HG03571 (cell line): ENCODE results near the gene C9orf85.
"Not testable (repeated sequence)": the region's sequence is repeated elsewhere in the genome, so short reads cannot be mapped to it uniquely, and the experiment has no call there.

Source experiments
- ATAC-seq: cut with Tn5 transposase; IDR thresholded peaks from one replicate; pipeline ENCODE4 v1.9.1; 2021; ENCODE audit not compliant: unreplicated experiment

The C9orf85 gene, protein sequence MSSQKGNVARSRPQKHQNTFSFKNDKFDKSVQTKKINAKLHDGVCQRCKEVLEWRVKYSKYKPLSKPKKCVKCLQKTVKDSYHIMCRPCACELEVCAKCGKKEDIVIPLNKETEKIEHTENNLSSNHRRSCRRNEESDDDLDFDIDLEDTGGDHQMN

DNA sequence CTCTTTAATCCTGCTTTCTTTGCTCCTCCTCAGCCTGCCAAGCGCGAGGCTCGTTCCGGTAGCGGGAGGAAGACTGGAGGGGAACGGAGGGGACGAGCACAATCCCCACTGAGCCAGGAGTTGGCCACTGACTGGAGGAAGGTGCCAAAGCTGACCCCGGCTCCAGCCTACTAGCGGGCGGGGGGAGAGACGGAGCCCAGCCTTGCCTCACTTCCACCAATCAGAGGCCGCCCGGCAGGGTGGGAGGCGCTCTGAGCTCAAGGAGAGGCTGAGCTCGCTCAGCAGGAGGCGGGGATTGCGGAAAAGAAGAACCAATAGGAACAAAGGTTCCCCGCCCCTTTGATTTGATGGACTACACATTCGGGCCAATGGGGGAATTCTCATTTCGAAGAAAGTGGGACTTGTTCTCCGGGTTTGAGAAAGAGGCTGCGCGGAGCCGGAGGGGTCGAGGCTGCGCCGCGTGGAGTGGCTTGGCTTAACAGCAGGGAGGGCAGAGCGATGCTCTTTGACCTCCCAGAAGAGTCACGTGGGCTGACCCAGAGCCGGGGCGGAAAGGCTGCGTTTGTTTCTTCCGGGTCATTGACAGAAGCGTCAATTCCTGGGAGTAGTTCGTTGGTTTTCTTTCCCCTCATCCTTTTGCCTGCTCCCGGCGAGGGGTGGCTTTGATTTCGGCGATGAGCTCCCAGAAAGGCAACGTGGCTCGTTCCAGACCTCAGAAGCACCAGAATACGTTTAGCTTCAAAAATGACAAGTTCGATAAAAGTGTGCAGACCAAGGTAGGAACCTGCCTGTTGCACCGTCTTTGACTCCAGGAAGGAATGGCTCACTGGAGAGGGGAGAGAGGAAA, at the start of gene C9orf85, which contains the start of gene ABHD17B:
Gene C9orf85, plus strand, starts transcription at position 579 of the 847 bp plus-strand sequence. Its CDS starts 96 bp downstream, at position 675.
Gene ABHD17B, minus strand, starts transcription at position 133 of the 847 bp plus-strand sequence. CDS start 36,113 bp downstream, outside the sequence.
- ATAC-seq, result peak; percentile 94

DNA sequence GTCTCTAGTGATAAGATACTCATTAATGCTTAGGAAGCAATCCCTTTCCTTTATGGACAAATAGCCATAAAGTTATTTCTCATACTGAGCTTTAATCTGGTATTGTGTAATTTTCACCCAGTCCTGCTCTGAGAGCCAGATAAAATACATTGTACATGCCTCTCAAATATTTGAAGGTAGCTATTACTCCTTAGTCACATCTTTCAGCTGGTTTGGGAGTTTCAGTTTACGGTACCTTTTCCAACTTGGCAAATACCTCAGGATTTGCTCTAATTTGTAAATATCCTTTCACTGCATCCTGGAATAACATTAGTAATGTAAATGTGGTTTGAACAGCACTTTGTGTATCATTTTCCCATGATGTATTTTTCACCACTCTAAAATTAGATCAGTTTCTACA, 47.8 kb upstream of the C9orf85 start:
- ATAC-seq, result no peak

- ATAC-seq, result no peak
These were observed 36.1 kb upstream of the C9orf85 start for GRCh38 chr9:71875345-71875744.

DNA sequence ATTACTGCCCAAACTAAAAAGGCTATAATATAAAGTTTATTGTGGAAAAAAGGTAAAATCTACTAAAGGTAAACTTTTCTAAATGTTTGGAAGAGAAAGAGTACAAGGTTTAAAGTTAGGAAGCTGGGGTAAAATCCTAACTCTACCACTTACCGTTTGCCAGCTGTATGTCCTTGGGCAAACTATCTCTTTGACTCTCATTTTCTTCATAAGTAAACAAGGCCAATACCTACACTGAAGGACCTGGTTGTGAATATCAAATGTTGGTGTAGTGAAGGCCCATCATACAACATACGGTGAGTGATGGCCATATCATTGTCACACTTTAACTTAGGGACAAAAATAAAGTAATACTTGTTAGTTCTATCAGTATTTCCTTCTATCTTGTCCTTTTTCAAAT, 35.3 kb upstream of the C9orf85 start:
- ATAC-seq, result no peak

DNA sequence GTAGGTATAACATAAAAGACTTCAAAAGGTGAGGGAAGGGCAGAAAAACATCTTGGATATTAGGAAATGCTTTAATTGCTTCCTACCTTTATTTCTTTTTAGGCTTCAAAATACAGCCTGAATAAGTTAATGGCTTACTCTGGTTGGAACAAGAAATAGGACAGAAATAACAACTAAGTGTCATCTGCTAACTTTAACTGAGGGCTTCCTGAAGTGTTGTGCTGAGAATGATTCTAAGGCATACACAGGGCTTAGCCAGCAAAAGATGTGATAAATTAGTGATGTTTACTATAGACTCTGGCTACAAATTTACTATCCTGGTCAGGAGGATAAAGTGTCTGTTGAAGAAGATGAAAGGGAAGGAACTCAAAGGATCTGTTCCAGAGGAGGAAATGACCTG, 34.6 kb upstream of the C9orf85 start:
- no peak for ATAC-seq

GRCh38 chr9:71878327-71879274, 32.8 kb upstream of the C9orf85 start:
- ATAC-seq, result no peak

DNA sequence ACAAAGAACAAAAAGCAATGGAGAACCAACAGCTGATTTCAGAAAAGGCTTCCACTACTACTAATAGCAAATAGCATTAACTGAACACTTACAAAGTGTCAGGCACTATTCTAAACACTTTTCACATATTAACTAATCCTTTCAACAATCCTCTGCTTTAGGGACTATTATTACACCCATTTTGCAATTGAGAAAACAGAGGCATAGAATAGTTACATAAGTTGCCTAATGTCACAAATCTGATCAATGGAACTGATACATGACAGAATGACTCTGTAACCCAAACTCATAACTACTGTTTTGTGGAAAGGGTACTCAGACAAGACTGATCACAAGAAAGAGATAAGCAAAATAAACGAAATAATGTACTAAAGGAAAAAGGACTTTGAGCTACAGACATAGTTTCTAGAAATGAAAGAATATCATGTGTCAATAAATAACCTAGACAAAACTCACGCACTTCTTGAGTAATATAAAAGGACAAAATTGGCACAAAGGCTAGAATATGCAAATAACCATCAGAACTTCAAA, 31.7 kb upstream of the C9orf85 start:
- ATAC-seq, result no peak

DNA sequence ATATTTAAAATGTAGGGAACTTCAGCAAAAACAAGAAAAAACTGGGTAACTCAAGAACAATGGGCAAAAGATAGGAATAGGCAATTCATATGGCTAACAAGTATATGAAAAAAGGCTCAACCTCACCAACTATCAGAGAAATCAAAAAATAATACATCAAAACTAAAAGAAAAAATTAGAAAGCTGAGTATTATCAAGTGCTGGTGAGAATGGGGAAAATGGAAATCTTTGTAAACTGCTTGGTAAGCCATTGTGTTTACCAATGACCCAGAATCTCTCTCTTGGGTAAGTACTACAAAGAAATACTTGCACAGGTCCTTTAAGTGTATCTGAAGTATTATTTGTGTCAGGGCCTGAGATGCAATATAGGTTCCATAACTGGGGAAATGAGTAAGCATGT, 27.4 kb upstream of the C9orf85 start:
- no peak for ATAC-seq

DNA sequence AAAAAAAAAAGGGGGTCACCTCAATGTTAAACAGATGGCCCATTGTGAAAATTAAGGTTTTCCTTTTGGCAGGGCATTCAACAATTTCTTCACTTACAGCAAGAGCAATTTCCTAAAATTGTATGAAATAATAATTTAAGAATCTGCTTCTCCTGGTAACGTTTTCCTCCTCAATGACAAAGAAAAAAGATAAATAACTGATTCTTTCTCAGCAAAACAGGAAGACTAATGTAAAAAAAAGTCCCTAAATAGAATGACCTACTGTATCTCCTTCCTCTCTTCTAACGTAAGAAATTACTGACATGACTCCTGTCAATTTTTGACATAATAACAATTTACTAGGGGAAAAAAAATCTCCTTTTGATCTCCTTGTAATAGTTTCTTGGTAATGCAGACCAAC, 26.0 kb upstream of the C9orf85 start:
- no peak for ATAC-seq

DNA sequence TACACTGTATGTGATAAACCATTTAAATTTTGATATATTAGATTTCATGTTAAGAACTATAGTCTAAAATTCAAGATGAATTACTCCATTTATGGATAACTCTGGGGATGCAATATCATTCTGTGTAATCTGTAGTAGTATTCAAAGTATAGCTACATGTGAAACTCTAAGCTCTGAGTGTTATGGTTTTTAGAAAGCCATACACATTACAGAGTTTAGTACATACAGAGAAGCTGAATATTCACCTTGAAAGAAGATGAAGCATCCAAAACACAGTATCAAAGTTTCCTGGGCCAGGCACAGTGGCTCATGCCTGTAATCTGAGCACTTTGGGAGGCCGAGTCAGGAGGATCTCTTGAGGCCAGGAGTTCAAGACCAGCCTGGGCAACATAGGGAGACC, 25.4 kb upstream of the C9orf85 start:
- no peak for ATAC-seq

GRCh38 chr9:71886541-71886940, 24.9 kb upstream of the C9orf85 start:
- no peak for ATAC-seq

DNA sequence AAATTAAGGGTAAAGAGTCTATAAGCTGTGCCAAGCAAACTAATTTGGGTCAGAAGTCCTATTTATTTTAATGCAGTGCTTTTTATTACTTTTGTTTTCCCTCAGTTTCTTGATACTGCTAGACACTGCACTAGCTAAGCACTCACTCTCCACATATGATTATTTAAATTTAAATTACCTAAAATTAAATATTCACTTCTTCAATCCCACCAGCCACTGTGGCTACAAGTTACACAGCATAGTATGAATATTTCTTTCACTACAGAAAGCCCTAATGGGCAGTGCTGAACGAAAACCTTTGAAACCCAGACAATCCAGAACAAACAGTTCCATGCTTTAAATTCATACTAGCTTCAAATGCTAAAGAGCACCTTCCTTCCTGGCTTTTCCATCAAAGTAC, 24.1 kb upstream of the C9orf85 start:
- no peak for ATAC-seq

- ATAC-seq, result no peak
These were observed 21.3 kb upstream of the C9orf85 start for GRCh38 chr9:71890042-71890679.

DNA sequence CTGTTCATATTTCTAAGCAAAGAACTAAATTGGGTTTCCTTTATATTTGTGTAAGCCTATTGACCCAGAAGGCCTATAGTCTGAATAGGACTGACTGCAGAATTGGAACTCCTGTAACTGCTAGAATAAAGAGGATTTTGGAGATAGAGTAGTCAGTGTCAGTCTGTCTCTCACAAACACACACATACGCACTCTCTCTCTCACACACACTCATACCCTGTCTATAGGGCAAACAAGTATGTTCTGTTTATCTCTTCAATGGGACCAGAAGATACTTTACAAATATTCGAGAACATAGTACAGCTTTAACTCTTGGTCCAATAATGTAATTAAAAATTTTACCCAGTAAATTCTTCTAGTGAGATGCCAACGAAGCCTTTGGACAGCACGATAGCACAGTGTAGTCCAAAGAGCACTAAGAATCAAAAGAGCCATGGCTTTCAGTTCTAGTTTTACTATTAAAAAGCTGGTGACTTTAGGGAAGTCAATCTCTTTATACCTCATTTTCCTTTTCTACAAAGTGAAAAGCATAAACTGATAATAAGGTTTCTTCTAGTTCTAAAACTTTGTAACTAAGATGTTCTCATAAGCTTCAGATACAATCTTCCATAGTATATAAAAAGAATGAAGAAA, 19.8 kb upstream of the C9orf85 start:
- ATAC-seq, result no peak

DNA sequence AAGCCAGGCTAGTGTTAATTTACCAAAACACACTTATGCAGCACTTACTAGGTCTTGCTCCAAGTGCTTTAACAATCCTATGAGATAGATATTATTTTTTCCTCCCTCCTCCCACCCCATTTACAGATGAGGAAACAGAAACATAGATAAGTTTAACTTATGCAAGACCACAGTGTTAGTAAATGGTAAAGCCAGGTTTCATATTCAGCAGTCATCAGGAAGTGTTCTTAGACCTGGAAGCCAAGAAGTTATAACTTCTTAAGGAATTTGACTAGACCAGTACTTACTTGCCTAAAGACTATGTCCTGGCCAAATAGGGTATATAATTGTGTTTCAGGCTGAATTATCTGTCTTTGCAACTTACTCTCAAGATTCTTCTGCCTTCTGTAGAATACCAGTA, 16.3 kb upstream of the C9orf85 start:
- ATAC-seq, result peak; percentile 67

DNA sequence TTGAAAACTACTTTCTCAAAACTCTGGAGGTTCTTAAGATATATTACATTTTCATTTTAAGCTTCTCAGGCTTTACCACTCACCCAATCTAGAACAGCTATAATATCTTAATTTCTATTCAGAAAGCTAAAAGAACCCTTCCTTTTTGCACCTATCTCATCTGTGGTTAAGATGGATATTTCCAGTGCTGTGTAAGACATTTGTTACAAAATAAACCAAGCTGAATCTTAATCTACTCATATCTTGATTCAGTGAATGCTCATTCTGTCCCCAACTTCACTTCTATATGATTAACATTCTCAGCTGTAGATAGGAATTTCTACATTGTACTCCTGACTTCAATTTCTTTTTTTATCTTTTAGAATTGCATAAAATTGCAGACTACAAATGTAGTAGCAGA, 15.5 kb upstream of the C9orf85 start:
- no peak for ATAC-seq

GRCh38 chr9:71896761-71897160, 14.7 kb upstream of the C9orf85 start:
- ATAC-seq, result no peak

GRCh38 chr9:71897577-71897976, 13.9 kb upstream of the C9orf85 start:
- peak; percentile 44 for ATAC-seq

- not testable (repeated sequence) for ATAC-seq
These were observed 12.7 kb upstream of the C9orf85 start for GRCh38 chr9:71898756-71899155.
